Mucosa of rectum (tissue), 2 donors: Measurements from ENCODE around the gene PRICKLE2.

Experiments used
- H3K27ac ChIP-seq, 2 donors: one replicate each; pipeline ENCODE4 v1.7.0; 2013; ENCODE audit warnings: inconsistent platforms in 2 of 2, low read depth in 2 of 2, low read length in 2 of 2
- H3K27me3 ChIP-seq, 2 donors: one replicate each; pipeline ENCODE4 v1.7.0; 2013; ENCODE audit warnings: low read length in 2 of 2; ENCODE audit not compliant: control insufficient read depth in 2 of 2, insufficient read depth in 2 of 2
- H3K36me3 ChIP-seq, 2 donors: one replicate each; pipeline ENCODE4 v1.7.0; 2013; ENCODE audit warnings: low read length in 2 of 2; ENCODE audit not compliant: control insufficient read depth in 2 of 2, insufficient read depth in 2 of 2
- H3K4me1 ChIP-seq, 2 donors: one replicate each; pipeline ENCODE4 v1.7.0; 2013; ENCODE audit warnings: low read length in 2 of 2, mild to moderate bottlenecking in 1 of 2; ENCODE audit not compliant: control insufficient read depth in 2 of 2, insufficient read depth in 2 of 2
- H3K4me3 ChIP-seq, 2 donors: one replicate each; pipeline ENCODE4 v1.7.0; 2013; ENCODE audit warnings: low read length in 2 of 2
- H3K9ac ChIP-seq, 2 donors: one replicate each; pipeline ENCODE4 v1.7.0; 2013; ENCODE audit warnings: low read length in 2 of 2, low read depth in 1 of 2, mild to moderate bottlenecking in 1 of 2
- H3K9me3 ChIP-seq, 2 donors: one replicate each; pipeline ENCODE4 v1.7.0; 2013; ENCODE audit warnings: low read length in 2 of 2; ENCODE audit not compliant: control insufficient read depth in 2 of 2
- donor health status: healthy.
- donor health status: Normal muscosa, but diverticular disease.

PRICKLE2 gene

DNA sequence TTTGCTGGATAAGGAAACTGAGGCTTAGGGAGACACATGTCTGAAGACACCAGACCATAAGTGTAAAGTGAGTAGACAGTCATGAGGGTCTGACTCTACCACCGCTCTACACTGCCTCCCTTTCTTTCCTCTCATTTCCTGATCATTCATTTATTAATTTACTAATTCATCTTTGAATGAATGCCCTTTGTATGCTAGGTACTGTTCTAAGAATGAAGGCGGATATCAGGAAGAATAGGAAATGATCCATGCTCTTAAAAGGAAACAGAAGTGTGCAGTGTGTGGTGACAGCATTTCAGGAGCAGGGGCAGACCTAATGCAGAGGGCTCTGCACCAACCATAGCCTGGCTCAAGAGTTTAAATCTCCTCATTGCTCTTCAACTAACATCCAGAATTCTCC, 170.2 kb downstream of the PRICKLE2 start:
- Histone ChIP-seq H3K4me1 (no peaks in the 10 kb centered on the region), H3K27me3 (no peaks in the 10 kb centered on the region), H3K9ac (no peak overlapping the region), H3K36me3 (no peaks in the 10 kb centered on the region), H3K9me3 (no peaks in the 10 kb centered on the region), H3K27ac (no peak overlapping the region), H3K4me3 (no peak overlapping the region)

DNA sequence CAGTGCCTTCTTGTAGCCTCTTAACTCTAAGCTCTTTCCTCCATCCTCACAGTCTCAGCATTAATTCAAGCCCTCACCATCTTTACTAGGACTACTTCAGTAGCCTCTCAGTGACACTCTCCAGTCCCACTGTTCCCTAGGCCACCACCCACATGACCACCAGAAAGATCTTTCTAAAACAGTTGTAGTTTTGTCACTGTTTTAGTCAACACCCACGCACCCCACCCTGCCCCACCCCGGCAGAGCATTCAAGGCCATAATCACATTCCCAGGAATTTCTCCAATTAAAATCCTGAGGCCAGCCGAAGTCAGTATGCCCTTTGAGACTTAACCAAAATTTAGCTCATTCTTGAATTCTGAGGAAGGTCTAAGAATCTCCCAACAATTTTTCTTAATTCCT, 170.8 kb downstream of the PRICKLE2 start:
- no peaks in the 10 kb centered on the region for H3K36me3 ChIP-seq
- no peaks in the 10 kb centered on the region for H3K27me3 ChIP-seq
- H3K27ac ChIP-seq = no peak overlapping the region
- H3K9ac ChIP-seq = no peak overlapping the region
- H3K9me3 ChIP-seq = no peaks in the 10 kb centered on the region
- no peaks in the 10 kb centered on the region for H3K4me1 ChIP-seq
- no peak overlapping the region for H3K4me3 ChIP-seq

DNA sequence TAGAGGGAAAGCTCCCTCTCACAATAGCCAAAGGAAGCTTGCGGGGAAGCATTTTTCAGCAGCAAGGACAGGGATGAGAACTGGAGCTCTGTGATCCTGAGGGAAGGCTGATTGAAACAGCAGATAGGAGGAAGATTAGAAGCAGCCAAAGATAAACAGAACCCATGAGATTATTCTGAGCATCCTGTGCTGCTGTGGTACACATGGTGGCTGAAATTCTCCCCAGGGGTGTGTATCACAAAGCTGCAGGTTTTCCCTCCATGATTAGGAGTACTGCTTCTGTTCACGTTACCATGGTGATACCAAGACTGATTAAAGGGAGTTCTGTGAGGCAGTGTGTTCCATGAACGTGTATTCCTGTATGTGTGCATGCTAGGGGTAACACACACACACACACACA, 171.7 kb downstream of the PRICKLE2 start:
- Histone ChIP-seq H3K27ac (no peak overlapping the region), H3K4me3 (no peak overlapping the region), H3K36me3 (no peaks in the 10 kb centered on the region), H3K9ac (no peak overlapping the region), H3K27me3 (no peaks in the 10 kb centered on the region), H3K9me3 (no peaks in the 10 kb centered on the region), H3K4me1 (no peaks in the 10 kb centered on the region)

DNA sequence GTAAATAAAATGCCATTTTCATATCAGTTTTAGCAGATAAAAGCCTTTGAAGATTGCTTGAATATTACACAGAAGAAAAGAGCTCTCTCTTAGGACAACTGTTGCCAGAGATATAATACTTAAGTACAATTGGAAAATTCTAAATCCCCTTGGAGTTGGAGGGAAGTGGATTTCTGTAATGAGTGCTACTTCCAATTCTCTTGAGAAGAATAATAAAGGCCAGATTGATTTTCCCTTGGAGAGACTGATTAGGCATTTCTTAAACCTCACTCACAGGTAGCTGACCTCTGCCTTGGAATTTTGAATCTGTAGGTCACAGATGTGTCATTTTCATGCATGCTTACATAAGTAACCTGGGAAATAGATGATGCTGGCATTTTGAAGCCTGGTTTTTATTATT, 172.1 kb downstream of the PRICKLE2 start:
- no peaks in the 10 kb centered on the region for H3K9me3 ChIP-seq
- H3K27ac ChIP-seq = no peak overlapping the region
- H3K4me1 ChIP-seq = no peaks in the 10 kb centered on the region
- no peak overlapping the region for H3K4me3 ChIP-seq
- no peaks in the 10 kb centered on the region for H3K36me3 ChIP-seq
- no peak overlapping the region for H3K9ac ChIP-seq
- H3K27me3 ChIP-seq = no peaks in the 10 kb centered on the region

DNA sequence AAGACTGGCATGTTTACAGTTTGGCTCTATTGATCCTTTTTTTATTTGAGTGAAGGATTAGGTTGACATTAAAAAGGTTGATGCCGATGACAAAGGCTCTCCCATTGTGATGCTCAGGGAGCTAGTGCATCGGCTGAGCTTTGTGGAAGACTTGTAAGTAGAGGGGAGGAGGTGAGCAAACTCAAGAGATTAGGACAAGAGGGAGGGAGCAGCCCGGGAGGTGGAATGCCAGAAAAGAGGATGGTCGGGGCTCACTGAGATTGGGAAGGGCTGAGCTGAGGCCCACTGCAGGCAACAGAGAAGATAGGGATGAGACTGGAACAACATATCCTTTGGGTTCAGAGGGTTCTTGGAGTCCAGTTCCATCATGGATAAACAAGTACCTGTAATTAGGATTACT, 175.4 kb downstream of the PRICKLE2 start:
- H3K4me1 ChIP-seq = no peaks in the 10 kb centered on the region
- no peak overlapping the region for H3K9ac ChIP-seq
- H3K9me3 ChIP-seq = no peaks in the 10 kb centered on the region
- H3K27me3 ChIP-seq = no peaks in the 10 kb centered on the region
- no peak overlapping the region for H3K4me3 ChIP-seq
- H3K36me3 ChIP-seq = no peaks in the 10 kb centered on the region
- H3K27ac ChIP-seq = no peak overlapping the region

DNA sequence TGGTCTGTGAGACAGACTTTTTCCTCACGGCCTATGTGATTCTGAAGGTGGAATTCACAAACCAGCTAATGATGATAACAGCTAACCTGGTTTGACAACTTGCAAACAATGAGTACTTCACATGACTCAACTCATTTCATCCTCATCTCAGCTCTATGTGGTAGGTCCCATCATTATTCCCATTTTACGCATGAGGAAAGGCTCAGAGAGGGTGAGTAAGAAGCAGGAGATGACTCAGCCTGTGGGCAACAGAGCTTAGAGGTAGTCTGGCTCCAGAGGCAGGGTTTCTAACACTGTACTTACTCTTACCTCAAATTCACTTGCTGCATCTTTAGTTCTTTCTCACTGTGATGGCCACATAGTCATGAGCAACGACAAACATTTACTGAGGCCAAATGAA, 176.1 kb downstream of the PRICKLE2 start:
- no peak overlapping the region for H3K27ac ChIP-seq
- H3K4me3 ChIP-seq = no peak overlapping the region
- no peak overlapping the region for H3K9ac ChIP-seq
- no peaks in the 10 kb centered on the region for H3K36me3 ChIP-seq
- H3K9me3 ChIP-seq = no peaks in the 10 kb centered on the region
- no peaks in the 10 kb centered on the region for H3K27me3 ChIP-seq
- H3K4me1 ChIP-seq = no peaks in the 10 kb centered on the region

DNA sequence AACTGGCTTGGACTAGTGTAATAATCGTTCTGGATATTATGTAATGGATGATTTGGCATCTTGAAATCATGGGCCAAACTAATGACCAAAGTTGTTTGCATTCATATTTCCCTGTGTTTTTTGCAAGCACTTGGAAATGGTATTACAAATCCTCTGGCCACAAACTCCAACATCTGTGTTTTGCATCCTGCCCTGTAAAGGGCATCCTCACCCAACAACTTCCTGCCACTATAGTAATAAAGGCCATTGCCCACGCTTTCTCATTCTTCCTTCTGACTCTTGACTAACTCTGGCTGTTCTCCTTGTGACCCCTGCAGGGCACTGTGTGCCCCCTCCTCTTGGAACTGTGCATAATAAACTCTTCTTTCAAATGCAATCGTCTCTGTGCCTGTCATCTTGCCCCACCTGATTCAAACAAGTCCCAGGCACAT, 176.6 kb downstream of the PRICKLE2 start:
- Histone ChIP-seq H3K4me3 (no peak overlapping the region), H3K27me3 (no peaks in the 10 kb centered on the region), H3K27ac (no peak overlapping the region), H3K9me3 (no peaks in the 10 kb centered on the region), H3K36me3 (no peaks in the 10 kb centered on the region), H3K4me1 (no peaks in the 10 kb centered on the region), H3K9ac (no peak overlapping the region)

DNA sequence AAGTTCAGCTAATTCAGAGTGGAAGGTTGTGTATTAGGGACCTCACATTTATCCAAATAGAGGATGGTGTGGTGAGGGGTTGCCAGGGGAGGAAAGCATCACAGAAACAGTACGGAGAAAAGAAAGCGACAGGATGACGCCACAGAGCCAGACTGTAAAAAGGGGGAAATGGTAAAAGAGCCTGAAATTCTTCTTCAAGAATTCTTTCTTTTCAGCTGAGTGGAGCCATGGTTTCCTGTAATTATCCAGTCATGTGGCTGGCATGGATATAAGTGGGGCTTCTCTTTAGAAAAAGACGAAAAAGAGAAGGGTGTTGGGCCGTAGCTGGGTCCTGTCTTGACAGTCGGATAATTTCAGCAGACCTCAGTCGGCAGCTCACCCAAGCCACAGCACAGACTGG, 177.5 kb downstream of the PRICKLE2 start:
- H3K9me3 ChIP-seq = no peaks in the 10 kb centered on the region
- no peaks in the 10 kb centered on the region for H3K36me3 ChIP-seq
- no peaks in the 10 kb centered on the region for H3K27me3 ChIP-seq
- no peaks in the 10 kb centered on the region for H3K4me1 ChIP-seq
- H3K9ac ChIP-seq = no peak overlapping the region
- no peak overlapping the region for H3K4me3 ChIP-seq
- H3K27ac ChIP-seq = no peak overlapping the region

DNA sequence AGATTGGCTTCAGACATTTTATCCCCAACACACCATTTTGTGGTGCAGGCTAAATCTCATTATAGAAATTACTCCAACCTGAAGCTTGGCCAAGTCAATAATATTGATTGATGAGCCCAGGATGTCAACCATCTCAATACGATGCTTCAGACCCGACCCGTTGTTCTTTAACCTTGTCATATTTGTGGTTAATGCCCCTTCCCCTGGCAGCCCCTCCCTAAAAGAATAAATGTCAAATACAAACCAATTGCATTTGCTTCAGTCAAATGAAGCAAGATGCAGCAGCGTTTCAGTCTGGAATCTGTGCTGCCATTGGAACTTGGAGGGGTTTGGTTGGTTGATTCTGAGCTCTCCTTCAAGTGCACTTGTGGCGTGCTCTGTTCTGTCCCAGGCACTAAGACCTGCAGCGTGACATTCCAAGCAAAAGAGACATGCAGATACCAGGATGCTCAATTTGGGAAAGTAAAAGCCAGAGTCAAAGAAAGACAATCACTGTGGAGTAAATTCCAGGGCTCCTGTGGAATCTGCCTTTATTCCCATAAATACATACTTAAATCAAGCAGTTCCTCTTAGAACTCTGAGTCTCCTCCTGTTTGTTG, 178.2 kb downstream of the PRICKLE2 start:
- H3K9ac ChIP-seq = no peak overlapping the region
- no peaks in the 10 kb centered on the region for H3K9me3 ChIP-seq
- no peaks in the 10 kb centered on the region for H3K27me3 ChIP-seq
- no peak overlapping the region for H3K4me3 ChIP-seq
- no peak overlapping the region for H3K27ac ChIP-seq
- H3K4me1 ChIP-seq = no peaks in the 10 kb centered on the region
- H3K36me3 ChIP-seq = no peaks in the 10 kb centered on the region

DNA sequence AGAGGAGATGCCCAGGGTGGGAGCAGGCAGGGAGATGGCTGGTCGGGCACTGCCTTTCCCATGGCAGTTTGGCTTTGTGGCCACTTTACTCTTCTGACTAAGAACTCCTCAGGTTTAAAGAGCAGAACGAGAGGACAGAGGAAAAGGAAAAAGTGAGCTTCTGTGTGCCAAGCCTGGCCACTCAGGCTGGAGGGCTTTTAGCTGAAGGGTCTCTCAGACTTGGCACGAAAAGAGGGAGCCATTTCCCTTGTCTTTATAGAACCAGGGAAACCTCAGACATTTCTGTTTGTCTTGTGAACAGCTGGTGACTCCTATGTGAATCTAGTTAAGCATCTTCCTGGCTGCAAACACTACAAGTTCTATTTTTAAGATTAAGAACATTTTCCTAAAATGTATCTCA, 178.7 kb downstream of the PRICKLE2 start:
- H3K4me3 ChIP-seq = no peak overlapping the region
- no peaks in the 10 kb centered on the region for H3K27me3 ChIP-seq
- no peaks in the 10 kb centered on the region for H3K36me3 ChIP-seq
- no peak overlapping the region for H3K9ac ChIP-seq
- H3K9me3 ChIP-seq = no peaks in the 10 kb centered on the region
- no peak overlapping the region for H3K27ac ChIP-seq
- H3K4me1 ChIP-seq = no peaks in the 10 kb centered on the region

DNA sequence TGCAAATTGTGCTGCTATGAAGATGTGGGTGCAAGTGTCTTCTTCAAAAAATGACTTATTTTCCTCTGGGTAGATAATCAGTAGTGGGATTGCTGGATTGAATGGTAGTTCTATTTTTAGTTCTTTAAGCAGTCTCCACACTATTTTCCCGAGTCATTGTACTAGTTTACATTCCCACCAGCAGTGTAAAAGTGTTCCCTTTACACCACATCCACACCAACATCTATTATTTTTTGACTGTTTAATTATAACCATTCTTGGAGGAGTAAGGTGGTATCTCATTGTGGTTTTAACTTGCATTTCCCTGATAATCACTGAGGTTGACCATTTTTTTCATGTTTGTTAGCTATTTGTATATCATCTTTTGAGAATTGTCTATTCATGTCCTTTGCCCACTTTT, 182.3 kb downstream of the PRICKLE2 start:
- Histone ChIP-seq H3K4me1 (no peaks in the 10 kb centered on the region), H3K36me3 (no peaks in the 10 kb centered on the region), H3K27me3 (peaks cover 0 to 3% of the 10 kb centered on the region in 2 donors), H3K4me3 (no peak overlapping the region), H3K27ac (no peak overlapping the region), H3K9me3 (no peaks in the 10 kb centered on the region), H3K9ac (no peak overlapping the region)
